NCI-H2196 (cell line): ENCODE data around the gene DMRT1.
A peak's percentile ranks its signal among the peaks of the same experiment; 100 is the strongest.

Experiments
- DNase-seq: peaks from one replicate; lab custom pipeline; 2025; ENCODE audit not compliant: unreplicated experiment; lab: John Stamatoyannopoulos, UW

The DMRT1 gene

GRCh38 chr9:841371-842209, at the start of gene DMRT1:
Gene DMRT1, plus strand, starts transcription at chr9:841697. Its CDS starts 142 bp downstream, at chr9:841839.
- no peak for DNase-seq

DNA sequence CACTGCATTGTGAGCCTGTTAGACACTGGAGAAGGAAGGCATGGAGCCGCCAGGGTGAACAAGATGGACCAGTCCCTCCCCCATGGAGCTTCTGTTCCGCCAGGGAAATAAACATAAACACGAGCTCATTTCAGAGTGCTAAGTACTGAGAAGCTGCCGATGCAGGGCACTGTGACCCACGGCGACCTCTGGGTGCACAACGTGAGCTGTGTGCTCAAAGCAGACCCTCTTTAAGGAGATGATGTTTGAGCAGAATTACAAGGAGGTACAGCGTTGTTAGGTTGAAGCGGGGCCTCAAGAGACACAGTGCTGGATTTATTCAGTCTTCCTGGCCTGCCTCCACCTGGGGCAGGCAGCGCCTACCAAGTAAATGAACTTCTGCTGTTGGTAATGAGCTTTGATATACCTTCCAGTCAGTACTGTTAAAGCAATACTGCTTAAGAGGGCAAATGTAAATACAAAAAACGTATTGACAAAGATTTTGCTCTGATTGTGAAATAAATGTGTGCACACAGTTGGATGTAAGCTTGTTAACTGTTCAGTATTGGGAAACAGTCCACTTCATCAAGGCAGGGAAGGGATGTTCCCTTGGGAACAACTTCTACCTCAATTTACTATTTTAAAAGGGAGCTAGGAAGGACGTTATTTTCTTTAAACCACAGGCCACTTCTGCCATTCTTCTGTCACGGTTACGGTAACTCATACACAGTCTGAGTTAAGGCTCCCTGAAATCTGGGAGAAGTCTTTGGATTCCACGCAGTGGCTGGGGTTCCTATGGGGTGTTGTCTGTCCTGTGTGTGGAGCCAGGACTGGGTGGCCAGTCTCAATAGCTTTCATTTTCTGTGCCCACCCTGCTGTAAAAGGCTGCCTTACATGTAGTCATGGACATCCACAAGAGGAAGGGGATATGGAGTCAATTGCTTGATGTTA, 48.9 kb upstream of the DMRT1 start:
- DNase-seq, result no peak

DNA sequence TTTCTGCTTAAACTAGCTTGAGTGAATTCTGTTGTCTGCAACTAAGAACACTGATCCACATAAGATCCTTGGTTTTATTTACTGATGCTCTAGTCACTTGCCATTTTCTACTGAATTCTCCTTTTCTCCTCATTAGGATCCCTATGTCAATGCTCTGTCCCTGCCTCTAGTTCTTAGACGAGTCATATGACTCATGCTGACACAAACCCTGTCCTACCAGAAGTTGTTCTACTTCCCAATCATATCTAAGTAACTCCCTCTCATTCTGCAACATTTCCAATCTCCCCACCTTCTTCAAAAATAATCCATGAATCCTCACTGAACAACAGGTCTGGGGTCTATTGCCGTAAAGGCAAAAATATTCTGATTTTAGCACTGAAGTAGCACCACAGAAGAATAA, 47.1 kb upstream of the DMRT1 start:
- no peak for DNase-seq

DNA sequence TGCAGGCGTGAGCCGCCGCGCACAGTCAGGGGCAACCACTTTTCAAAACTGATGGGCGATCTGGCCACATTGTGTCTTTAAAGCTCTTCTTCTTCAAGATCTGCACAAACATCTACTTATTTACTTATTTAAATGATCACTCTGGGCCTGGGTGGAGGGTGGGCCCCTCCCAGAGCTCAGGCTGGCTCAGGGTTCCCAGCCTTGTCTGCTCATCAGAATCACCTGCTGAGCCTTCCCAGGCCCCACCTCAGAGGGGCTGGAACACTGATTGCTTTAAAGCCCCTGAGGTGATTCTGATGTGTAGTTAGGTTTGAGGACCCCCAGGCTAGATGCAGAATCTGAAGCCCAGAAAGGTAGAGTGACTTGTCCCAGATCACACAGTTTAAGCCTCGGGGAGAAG, 45.6 kb upstream of the DMRT1 start:
- DNase-seq, result no peak

- DNase-seq, result no peak
These were observed 40.8 kb upstream of the DMRT1 start for GRCh38 chr9:800591-801150.

- no peak for DNase-seq
These were observed 40.0 kb upstream of the DMRT1 start for GRCh38 chr9:801399-802071.

- no peak for DNase-seq
These were observed 37.5 kb upstream of the DMRT1 start for GRCh38 chr9:804026-804425.

DNA sequence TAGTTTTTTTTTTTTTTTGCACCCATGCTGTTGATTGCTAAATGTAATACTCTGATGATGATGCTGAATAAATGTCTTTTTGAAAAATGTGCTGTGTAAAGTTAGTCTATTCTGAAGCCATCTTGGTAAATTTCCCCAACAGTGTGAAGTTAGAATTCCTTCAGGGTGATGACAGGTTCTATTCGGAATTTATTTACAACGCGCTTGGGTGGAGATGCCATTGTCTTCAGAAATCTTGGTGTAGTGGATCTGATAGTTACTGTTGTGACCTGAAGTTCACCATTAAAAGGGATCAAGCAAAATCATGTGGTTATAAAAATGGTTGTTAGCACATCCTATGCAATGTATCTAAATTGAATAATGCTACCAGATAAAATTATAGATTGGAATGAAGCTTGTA, 36.3 kb upstream of the DMRT1 start:
- DNase-seq, result no peak

DNA sequence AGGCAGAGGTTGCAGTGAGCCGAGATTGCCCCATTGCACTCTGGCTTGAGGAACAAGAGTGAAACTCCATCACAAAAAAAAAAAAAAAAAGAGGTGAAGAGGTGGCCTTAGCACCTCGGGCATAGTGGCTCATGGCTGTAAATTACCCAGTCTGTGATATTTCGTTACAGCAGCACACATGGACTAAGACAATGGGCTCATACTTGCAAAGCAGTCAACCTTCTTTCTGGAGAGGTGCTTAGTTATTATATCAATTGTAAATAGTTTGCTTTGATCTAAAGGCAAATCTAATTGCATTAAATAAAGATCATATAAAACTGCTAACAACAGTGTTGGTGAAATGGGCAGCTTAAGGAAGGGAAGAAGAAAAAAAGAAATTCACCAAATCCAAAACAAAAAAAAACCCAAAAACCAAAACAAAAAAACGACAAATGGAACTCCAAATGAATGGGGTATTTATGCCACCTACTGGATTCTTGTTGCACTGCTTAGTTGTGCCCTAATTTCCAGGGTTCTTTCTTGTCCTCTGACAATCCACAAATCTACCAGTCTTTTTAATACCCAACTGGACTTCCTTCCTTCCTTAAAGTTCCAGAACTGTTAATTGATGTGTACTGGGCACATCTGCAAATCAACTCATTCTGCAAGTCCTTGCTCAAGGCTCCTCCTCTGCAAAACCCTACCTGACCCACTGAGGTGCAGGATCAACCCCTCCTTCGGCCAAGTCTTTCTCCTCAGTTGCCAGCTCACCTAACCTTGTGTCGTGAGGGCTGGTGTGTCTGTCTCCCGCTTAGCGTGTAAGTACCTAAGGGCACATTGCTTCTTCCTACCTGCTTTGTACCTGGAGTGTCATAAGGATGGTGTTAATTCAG, 35.0 kb upstream of the DMRT1 start:
- DNase-seq, result peak; percentile 48

GRCh38 chr9:811106-811531, 30.4 kb upstream of the DMRT1 start:
- peak; percentile 63 for DNase-seq

DNA sequence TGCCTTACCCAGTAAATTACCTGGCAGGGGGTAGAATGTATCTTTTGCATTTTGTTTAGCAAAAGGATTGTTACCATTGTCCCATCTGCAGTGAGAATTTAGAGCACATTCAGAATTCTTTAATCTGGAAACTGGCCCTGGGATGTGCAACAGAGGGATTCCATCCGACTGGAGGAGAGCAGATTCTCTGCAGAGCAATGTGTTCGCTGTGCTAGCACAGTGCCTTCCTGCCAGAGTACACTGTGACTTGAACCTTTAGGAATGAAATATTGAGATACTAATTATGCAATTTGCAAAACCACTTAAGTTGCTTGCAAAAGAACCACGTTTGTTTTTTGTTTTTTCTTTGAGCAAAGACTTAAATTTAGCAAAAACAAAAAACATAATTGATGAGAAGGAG, 22.5 kb upstream of the DMRT1 start:
- DNase-seq, result no peak

- DNase-seq, result no peak
These were observed 14.8 kb upstream of the DMRT1 start for GRCh38 chr9:826500-827280.

DNA sequence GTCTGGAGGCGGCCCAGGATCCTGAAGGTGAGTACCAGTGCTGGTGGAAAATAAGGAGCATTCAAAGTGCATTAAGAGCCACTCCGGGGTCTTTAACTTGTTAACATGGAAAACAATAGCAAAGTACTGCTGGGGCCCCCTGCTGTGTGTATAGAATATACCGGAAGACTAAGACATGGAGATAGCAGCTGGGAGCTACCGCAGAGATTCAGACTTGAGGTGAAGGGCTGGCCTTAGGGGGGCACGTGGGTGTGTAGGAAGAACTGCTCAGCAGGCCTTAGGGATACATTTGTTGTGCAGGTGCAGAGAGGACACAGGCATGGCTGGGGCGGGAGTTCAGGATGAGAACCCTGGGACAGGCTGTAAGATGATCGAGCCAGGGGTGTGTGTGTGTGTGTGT, 1.2 kb upstream of the DMRT1 start:
- no peak for DNase-seq

DNA sequence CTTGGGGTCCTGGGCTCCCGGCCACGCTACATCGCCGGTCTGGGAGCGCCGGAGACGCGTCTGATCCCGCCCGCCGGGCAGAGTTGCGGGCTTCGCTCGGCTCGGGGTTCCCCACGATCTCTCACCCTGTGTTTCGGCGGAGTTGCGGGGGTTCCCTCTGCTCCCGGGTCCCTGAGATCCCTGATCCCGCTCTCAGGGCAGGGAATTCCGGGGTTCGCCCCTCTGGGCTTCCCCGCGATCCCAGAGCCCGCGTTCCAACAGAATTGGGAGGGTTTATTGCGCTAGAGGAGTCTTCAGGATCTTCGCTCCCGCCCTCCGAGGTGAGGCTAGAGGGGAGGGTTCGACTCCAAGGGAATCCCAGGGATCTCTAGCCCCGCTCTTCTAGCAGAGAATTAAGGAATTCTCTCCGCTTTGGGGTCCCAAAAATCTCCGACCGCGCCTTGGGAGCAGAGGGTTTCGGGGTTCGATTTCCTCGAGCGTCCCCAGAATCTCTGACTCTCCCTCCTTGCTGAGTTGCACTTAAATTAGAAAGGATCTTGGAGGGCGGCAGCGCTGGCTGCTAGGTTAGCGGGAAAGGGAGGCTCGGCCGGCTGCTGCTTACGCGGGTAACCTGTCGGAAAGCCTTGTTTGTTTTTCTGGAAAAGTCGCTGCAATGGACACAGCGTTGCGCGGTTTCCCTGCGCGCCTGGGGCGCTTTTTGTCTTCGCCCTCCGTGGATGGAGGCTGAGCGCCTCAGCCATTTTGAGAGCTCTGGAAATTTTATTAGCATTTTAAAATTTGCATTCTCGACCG, 1.3 kb downstream of the DMRT1 start:
- no peak for DNase-seq

DNA sequence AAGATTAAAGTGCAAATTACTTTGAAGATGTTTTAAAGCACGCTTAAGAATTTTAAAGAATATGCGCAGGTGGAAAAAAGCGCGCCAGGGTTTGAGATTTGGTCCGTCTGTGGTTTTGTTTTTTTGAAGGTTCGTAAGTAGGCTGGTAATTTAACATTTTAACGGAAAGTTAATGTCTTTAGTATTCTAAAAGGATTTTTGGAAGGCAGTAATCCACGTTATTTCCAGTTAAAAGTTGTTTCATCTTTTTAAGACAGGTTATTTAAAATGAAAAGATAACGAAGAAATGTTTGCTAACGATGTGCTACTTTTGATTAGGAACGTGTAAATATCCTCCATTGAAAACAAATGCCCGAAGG, 1.9 kb downstream of the DMRT1 start:
- DNase-seq, result no peak

GRCh38 chr9:846852-847251, 5.4 kb downstream of the DMRT1 start:
- no peak for DNase-seq

DNA sequence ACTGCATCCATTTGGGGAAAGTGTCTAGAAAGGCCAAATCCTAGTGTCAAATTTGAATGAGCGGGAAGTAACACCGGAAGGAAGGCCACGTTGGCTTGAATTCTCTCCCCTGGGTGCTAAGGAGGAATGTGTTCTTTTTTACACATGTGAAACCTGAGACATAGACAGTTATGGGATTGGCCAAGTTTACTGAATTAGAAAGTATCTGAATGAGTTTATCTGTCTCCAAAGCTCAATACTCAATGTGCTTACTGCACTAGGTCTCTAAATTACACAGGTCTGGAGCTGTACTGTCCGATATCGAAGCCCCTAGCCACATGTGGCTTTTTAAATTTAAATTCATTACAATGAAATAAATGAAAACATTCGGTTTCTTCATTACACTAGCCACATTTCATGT, 6.0 kb downstream of the DMRT1 start:
- no peak for DNase-seq

GRCh38 chr9:849431-849830, 7.9 kb downstream of the DMRT1 start:
- no peak for DNase-seq

GRCh38 chr9:852539-852938, 11.0 kb downstream of the DMRT1 start:
- DNase-seq, result no peak
